HepG2 (cell line): ENCODE results near the gene STIP1. TPM values are rescaled to one million over a fixed set of nuclear protein-coding genes. Genes with fewer than 3 reads are reported as not detected.

Source experiments
- ASH2L ChIP-seq: fragments of 300-600, 200-600 bp; sonication (generic); IDR thresholded peaks from 2 replicates; pipeline ENCODE4 v1.7.0; 2017; ENCODE audit warnings: low read depth, mild to moderate bottlenecking, moderate library complexity, mixed read lengths, low read length; ENCODE audit not compliant: insufficient read length
- CEBPB ChIP-seq: IDR thresholded peaks from 2 replicates; pipeline ENCODE4 v1.6.1; 2011; ENCODE audit warnings: low read depth, low read length, improper control_type of control experiment, borderline replicate concordance
- FOXK2 ChIP-seq: fragments of 450-650 bp; IDR thresholded peaks from 2 replicates; pipeline ENCODE4 v1.6.1; 2016
- GATAD1 ChIP-seq: IDR thresholded peaks from 2 replicates; pipeline ENCODE4 v1.6.1; 2016; ENCODE audit warnings: missing genetic modification reagents, missing compliant biosample characterization
- MED8 ChIP-seq: sonication (generic); formaldehyde crosslinking; IDR thresholded peaks from 2 replicates; pipeline ENCODE4 v1.8.1; 2023; ENCODE audit warnings: mild to moderate bottlenecking, missing genetic modification reagents; ENCODE audit not compliant: insufficient replicate concordance
- NFYC ChIP-seq: IDR thresholded peaks from 2 replicates; pipeline ENCODE4 v1.6.1; 2016; ENCODE audit warnings: missing genetic modification reagents, missing compliant biosample characterization
- PREB ChIP-seq: sonication (generic); formaldehyde crosslinking; IDR thresholded peaks from 2 replicates; pipeline ENCODE4 v1.4.0; 2020; ENCODE audit warnings: missing genetic modification reagents
- RORA ChIP-seq: sonication (generic); formaldehyde crosslinking; IDR thresholded peaks from 2 replicates; pipeline ENCODE4 v1.5.0; 2020; ENCODE audit warnings: mild to moderate bottlenecking, missing genetic modification reagents, moderate library complexity
- SKI ChIP-seq: fragments of 450-650 bp; IDR thresholded peaks from one replicate; pipeline ENCODE4 v1.6.1; 2018; ENCODE audit warnings: mild to moderate bottlenecking; ENCODE audit not compliant: partially characterized antibody
- SMAD9 ChIP-seq: sonication (generic); formaldehyde crosslinking; IDR thresholded peaks from 2 replicates; pipeline ENCODE4 v1.5.1; 2020; ENCODE audit warnings: mild to moderate bottlenecking, missing genetic modification reagents
- SMC3 ChIP-seq: IDR thresholded peaks from 2 replicates; pipeline ENCODE4 v1.6.1; 2011; ENCODE audit warnings: low read length, improper control_type of control experiment
- TEAD2 ChIP-seq: sonication (generic); formaldehyde crosslinking; IDR thresholded peaks from 2 replicates; pipeline ENCODE4 v1.9.0; 2021; ENCODE audit warnings: missing genetic modification reagents
- XRCC5 ChIP-seq: fragments of 200-400 bp; formaldehyde crosslinking; optimal IDR thresholded peaks from 2 replicates; pipeline ENCODE3; 2017; ENCODE audit warnings: mild to moderate bottlenecking, low read length
- ZBTB33 ChIP-seq: sonication (generic); formaldehyde crosslinking; IDR thresholded peaks from 2 replicates; pipeline ENCODE4 v1.4.0; 2020; ENCODE audit warnings: missing genetic modification reagents
- ZBTB7B ChIP-seq: sonication (generic); formaldehyde crosslinking; IDR thresholded peaks from 2 replicates; pipeline ENCODE4 v1.4.0; 2020; ENCODE audit warnings: missing genetic modification reagents
- ZFY ChIP-seq: sonication (generic); formaldehyde crosslinking; IDR thresholded peaks from 2 replicates; pipeline ENCODE4 v1.4.0; 2020; ENCODE audit warnings: missing genetic modification reagents
- ZNF101 ChIP-seq: sonication (generic); formaldehyde crosslinking; IDR thresholded peaks from 2 replicates; pipeline ENCODE4 v1.4.0; 2020; ENCODE audit warnings: mild to moderate bottlenecking, low read depth, missing genetic modification reagents, borderline replicate concordance
- ZNF350 ChIP-seq: sonication (generic); formaldehyde crosslinking; IDR thresholded peaks from 2 replicates; pipeline ENCODE4 v1.4.0; 2020; ENCODE audit warnings: mild to moderate bottlenecking, low read depth, missing genetic modification reagents, borderline replicate concordance
- ZNF468 ChIP-seq: sonication (generic); formaldehyde crosslinking; IDR thresholded peaks from 2 replicates; pipeline ENCODE4 v1.8.0; 2022; ENCODE audit warnings: mild to moderate bottlenecking, moderate library complexity, missing genetic modification reagents
- ZNF552 ChIP-seq: sonication (generic); formaldehyde crosslinking; IDR thresholded peaks from 2 replicates; pipeline ENCODE4 v1.9.0; 2022; ENCODE audit warnings: missing genetic modification reagents, mild to moderate bottlenecking, borderline replicate concordance
- ZNF564 ChIP-seq: sonication (generic); formaldehyde crosslinking; IDR thresholded peaks from 2 replicates; pipeline ENCODE4 v1.8.1; 2023; ENCODE audit warnings: mild to moderate bottlenecking, missing genetic modification reagents
- ZNF569 ChIP-seq: sonication (generic); formaldehyde crosslinking; IDR thresholded peaks from 2 replicates; pipeline ENCODE4 v1.5.0; 2020; ENCODE audit warnings: mild to moderate bottlenecking, missing genetic modification reagents, moderate library complexity, borderline replicate concordance
- ZNF83 ChIP-seq: sonication (generic); formaldehyde crosslinking; IDR thresholded peaks from 2 replicates; pipeline ENCODE4 v1.4.0; 2020; ENCODE audit warnings: missing genetic modification reagents, mild to moderate bottlenecking, borderline replicate concordance
- polyA plus RNA-seq, 8 experiments: library from polyadenylated mRNA; depleted of rRNA in 3 of 8; stranded (reverse) in 7 of 8; unstranded in 1 of 8; fragments of >200 nt; fragmentation: Illumina TruSeq in 4 of 8; extraction: Trizol in 4 of 8; gene quantifications; 2 replicates each; pipeline versions ENCODE4 v1.2.1 to v1.2.3, GENCODE V29; 2011 to 2016; ENCODE audit warnings: low read depth in 4 of 8, missing spikeins in 1 of 8, mixed read lengths in 1 of 8; ENCODE audit not compliant: insufficient read depth in 1 of 8
- total RNA-seq, 5 experiments: library from RNA; depleted of rRNA; stranded (reverse); fragments of >200 nt; fragmentation: Illumina TruSeq; extraction: Trizol; gene quantifications; 2 replicates each; pipeline ENCODE4 v1.2.3, GENCODE V29; 2016; ENCODE audit warnings: low read depth in 1 of 5
- TF ChIP-seq, protein P1 (sequence below): sonication (generic); formaldehyde crosslinking; IDR thresholded peaks from 2 replicates; pipeline ENCODE4 v1.4.0; 2020; ENCODE audit warnings: missing genetic modification reagents, borderline replicate concordance
- TF ChIP-seq, protein P2 (sequence below): IDR thresholded peaks from 2 replicates; pipeline ENCODE4 v1.6.1; 2016; ENCODE audit warnings: low read depth, borderline replicate concordance

The STIP1 gene
- total and polyA plus RNA-seq, 2 of the 13 experiments (the other 11 are each of a cell fraction or from before 2014, with no cell fraction given) = 81.1 to 217 TPM

GRCh38 chr11:64148226-64148916 lies 37.6 kb upstream of the STIP1 start (continued):
- TF ChIP-seq ZNF564 (no peak), PREB (no peak), ZNF101 (no peak), XRCC5 (peak; percentile 60), ZNF83 (no peak), RORA (CRISPR knock-in tag) (no peak), FOXK2 (no peak), SMAD9 (CRISPR knock-in tag) (no peak), ZBTB7B (0 out of 2 replicates have a peak, but pooled peaks have one; percentile 46), ZNF350 (CRISPR knock-in tag) (no peak), TEAD2 (no peak), ZFY (CRISPR knock-in tag) (no peak), GATAD1 (CRISPR knock-in tag) (no peak), ZNF468 (no peak), SKI (no peak), NFYC (CRISPR knock-in tag) (no peak), ZNF569 (CRISPR knock-in tag) (no peak), MED8 (CRISPR knock-in tag) (no peak), CEBPB (no peak), ASH2L (no peak), SMC3 (peak; percentile 69), ZNF552 (CRISPR knock-in tag) (no peak), ZBTB33 (CRISPR knock-in tag) (0 out of 2 replicates have a peak, but pooled peaks have one; percentile 21)
- TF ChIP-seq, protein P1, sequence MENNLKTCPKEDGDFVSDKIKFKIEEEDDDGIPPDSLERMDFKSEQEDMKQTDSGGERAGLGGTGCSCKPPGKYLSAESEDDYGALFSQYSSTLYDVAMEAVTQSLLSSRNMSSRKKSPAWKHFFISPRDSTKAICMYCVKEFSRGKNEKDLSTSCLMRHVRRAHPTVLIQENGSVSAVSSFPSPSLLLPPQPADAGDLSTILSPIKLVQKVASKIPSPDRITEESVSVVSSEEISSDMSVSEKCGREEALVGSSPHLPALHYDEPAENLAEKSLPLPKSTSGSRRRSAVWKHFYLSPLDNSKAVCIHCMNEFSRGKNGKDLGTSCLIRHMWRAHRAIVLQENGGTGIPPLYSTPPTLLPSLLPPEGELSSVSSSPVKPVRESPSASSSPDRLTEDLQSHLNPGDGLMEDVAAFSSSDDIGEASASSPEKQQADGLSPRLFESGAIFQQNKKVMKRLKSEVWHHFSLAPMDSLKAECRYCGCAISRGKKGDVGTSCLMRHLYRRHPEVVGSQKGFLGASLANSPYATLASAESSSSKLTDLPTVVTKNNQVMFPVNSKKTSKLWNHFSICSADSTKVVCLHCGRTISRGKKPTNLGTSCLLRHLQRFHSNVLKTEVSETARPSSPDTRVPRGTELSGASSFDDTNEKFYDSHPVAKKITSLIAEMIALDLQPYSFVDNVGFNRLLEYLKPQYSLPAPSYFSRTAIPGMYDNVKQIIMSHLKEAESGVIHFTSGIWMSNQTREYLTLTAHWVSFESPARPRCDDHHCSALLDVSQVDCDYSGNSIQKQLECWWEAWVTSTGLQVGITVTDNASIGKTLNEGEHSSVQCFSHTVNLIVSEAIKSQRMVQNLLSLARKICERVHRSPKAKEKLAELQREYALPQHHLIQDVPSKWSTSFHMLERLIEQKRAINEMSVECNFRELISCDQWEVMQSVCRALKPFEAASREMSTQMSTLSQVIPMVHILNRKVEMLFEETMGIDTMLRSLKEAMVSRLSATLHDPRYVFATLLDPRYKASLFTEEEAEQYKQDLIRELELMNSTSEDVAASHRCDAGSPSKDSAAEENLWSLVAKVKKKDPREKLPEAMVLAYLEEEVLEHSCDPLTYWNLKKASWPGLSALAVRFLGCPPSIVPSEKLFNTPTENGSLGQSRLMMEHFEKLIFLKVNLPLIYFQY = no peak
- TF ChIP-seq, protein P2, sequence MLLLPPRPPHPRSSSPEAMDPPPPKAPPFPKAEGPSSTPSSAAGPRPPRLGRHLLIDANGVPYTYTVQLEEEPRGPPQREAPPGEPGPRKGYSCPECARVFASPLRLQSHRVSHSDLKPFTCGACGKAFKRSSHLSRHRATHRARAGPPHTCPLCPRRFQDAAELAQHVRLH (CRISPR knock-in tag) = no peak
